Keratinocyte (primary cell): Measurements from ENCODE around the gene KDM3B. TPM values are rescaled to one million over a fixed set of nuclear protein-coding genes. Genes with fewer than 3 reads are reported as not detected.
A peak's percentile ranks its signal among the peaks of the same experiment; 100 is the strongest.

Experiments used
- DNase-seq: peaks from one replicate; pipeline ENCODE4 v3.0.0-alpha.2; 2011; ENCODE audit warnings: low read depth, missing footprints, low spot score
- FAIRE-seq: peaks from 2 replicates; lab custom pipeline; 2011; peaks lifted over from hg19 to GRCh38; lab: Jason Lieb, UNC
- H2AFZ ChIP-seq: 2 replicates; pipeline ENCODE4 v1.6.0; 2012; ENCODE audit warnings: low read length, control low read depth, inconsistent platforms; ENCODE audit not compliant: control insufficient read depth
- H3K27ac ChIP-seq: 2 replicates; pipeline ENCODE4 v1.5.1; 2011; ENCODE audit warnings: low read length; ENCODE audit not compliant: control insufficient read depth, insufficient read depth
- H3K27me3 ChIP-seq: 3 replicates; pipeline ENCODE4 v1.6.0; 2011; ENCODE audit warnings: low read length; ENCODE audit not compliant: control insufficient read depth, insufficient read depth; ENCODE audit errors: extremely low read depth
- H3K36me3 ChIP-seq, 2 experiments: 2 replicates in 1 of 2; 3 replicates in 1 of 2; pipeline ENCODE4 v1.5.1; 2011; ENCODE audit warnings: low read length in 2 of 2, mild to moderate bottlenecking in 1 of 2; ENCODE audit not compliant: control insufficient read depth in 2 of 2, insufficient read depth in 2 of 2; ENCODE audit errors: extremely low read depth in 1 of 2
- H3K4me1 ChIP-seq: 3 replicates; pipeline ENCODE4 v1.5.1; 2011; ENCODE audit warnings: low read length; ENCODE audit not compliant: control insufficient read depth, insufficient read depth; ENCODE audit errors: extremely low read depth
- H3K4me2 ChIP-seq: 3 replicates; pipeline ENCODE4 v1.6.0; 2011; ENCODE audit warnings: low read depth, low read length; ENCODE audit not compliant: control insufficient read depth, insufficient read depth; ENCODE audit errors: extremely low read depth
- H3K4me3 ChIP-seq, 3 experiments: fragments of 200-600 bp in 1 of 3; sonication (generic) in 1 of 3; 2 replicates in 2 of 3; 3 replicates in 1 of 3; pipeline ENCODE4 v1.5.1; 2011 to 2016; ENCODE audit warnings: low read length in 3 of 3, mild to moderate bottlenecking in 3 of 3, control low read depth in 2 of 3, inconsistent platforms in 1 of 3, low read depth in 1 of 3, mixed read lengths in 1 of 3, mixed run types in 1 of 3, moderate library complexity in 1 of 3; ENCODE audit not compliant: control insufficient read depth in 2 of 3, insufficient read depth in 2 of 3; ENCODE audit errors: extremely low read depth in 1 of 3
- H3K79me2 ChIP-seq: 2 replicates; pipeline ENCODE4 v1.6.0; 2012; ENCODE audit warnings: low read length; ENCODE audit not compliant: control insufficient read depth, insufficient read depth
- H3K9ac ChIP-seq: 3 replicates; pipeline ENCODE4 v1.6.0; 2011; ENCODE audit warnings: low read length; ENCODE audit not compliant: control insufficient read depth, insufficient read depth; ENCODE audit errors: extremely low read depth
- H3K9me1 ChIP-seq: 3 replicates; pipeline ENCODE4 v1.6.0; 2011; ENCODE audit warnings: low read length; ENCODE audit not compliant: control insufficient read depth, insufficient read depth; ENCODE audit errors: extremely low read depth
- H3K9me3 ChIP-seq: 2 replicates; pipeline ENCODE4 v1.5.1; 2012; ENCODE audit warnings: low read depth, low read length; ENCODE audit not compliant: control insufficient read depth
- H4K20me1 ChIP-seq: 3 replicates; pipeline ENCODE4 v1.6.0; 2011; ENCODE audit warnings: low read length; ENCODE audit not compliant: control insufficient read depth, insufficient read depth; ENCODE audit errors: extremely low read depth
- EZH2 ChIP-seq: IDR thresholded peaks from one replicate; pipeline ENCODE4 v1.6.1; 2012; ENCODE audit warnings: inconsistent platforms, mild to moderate bottlenecking, low read length, moderate library complexity
- dilution Hi-C: fragments of 300-500 bp; cut with MboI; formaldehyde crosslinking; loops from one replicate; pipeline ENCODE4 v1.7.0; 2020; ENCODE audit warnings: low sequenced_read_pairs; ENCODE audit not compliant: extremely low pct_ligation_motif_present
- polyA plus RNA-seq, 5 experiments: library from polyadenylated mRNA; depleted of rRNA in 3 of 5; stranded (reverse) in 3 of 5; stranded (forward) in 1 of 5; unstranded in 1 of 5; fragments of >200 nt; gene quantifications; 1 replicate in 1 of 5; 2 replicates in 3 of 5; 3 replicates in 1 of 5; pipeline versions ENCODE4 v1.2.1 to v1.2.3, GENCODE V29; 2011 to 2012; ENCODE audit warnings: missing spikeins in 2 of 5, low read depth in 1 of 5, low replicate concordance in 1 of 5
- TF ChIP-seq, protein P1 (sequence below), 3 experiments: IDR thresholded peaks in 1 of 3; conservative IDR thresholded peaks in 1 of 3; optimal IDR thresholded peaks in 1 of 3; 2 replicates in 2 of 3; 3 replicates in 1 of 3; pipeline versions ENCODE3 to v1.5.1; 2011; ENCODE audit warnings: low read length in 3 of 3, mild to moderate bottlenecking in 3 of 3, moderate library complexity in 2 of 3, control low read depth in 1 of 3, inconsistent platforms in 1 of 3; ENCODE audit not compliant: insufficient read depth in 2 of 3; ENCODE audit errors: extremely low read depth in 1 of 3

KDM3B gene
- polyA plus RNA-seq, 1 donor (not counting 4 experiments of a cell fraction or from before 2014, with no cell fraction given), result 28.8 TPM

DNA sequence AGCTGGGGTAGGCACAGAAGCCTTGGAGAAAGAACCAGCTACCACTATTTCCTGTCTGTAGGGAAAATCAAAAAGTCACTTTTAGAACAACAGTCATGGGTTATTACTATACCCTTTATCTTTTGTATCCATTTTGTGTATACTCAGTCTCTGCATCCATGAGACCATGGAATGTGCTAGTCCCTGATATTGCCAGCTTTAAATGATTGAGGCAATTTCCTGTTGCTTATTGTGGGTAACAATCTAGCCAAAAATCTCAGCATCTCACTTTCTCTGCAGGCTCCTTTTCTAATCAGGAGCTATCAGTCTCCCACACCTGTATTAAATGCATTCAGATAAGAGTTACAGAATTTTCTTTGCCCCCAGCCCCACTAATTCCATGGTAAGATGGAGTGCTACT is 968 bp upstream of the KDM3B start:
- Histone ChIP-seq H3K27me3 (no peaks in the 10 kb centered on the region), H3K9ac (no peak overlapping the region), H2AFZ (no peak overlapping the region), H3K27ac (no peak overlapping the region), H3K9me1 (no peaks in the 10 kb centered on the region), H3K4me2 (no peak overlapping the region), H3K9me3 (peaks cover 4% of the 10 kb centered on the region), H3K36me3 (peaks cover 14 to 22% of the 10 kb centered on the region in 2 experiments), H4K20me1 (peaks cover 7% of the 10 kb centered on the region), H3K4me3 (no peak overlapping the region), H3K4me1 (peaks cover 35% of the 10 kb centered on the region), H3K79me2 (peaks cover 36% of the 10 kb centered on the region)
- DNase-seq, result no peak
- no peak for FAIRE-seq
- TF ChIP-seq, protein P1, sequence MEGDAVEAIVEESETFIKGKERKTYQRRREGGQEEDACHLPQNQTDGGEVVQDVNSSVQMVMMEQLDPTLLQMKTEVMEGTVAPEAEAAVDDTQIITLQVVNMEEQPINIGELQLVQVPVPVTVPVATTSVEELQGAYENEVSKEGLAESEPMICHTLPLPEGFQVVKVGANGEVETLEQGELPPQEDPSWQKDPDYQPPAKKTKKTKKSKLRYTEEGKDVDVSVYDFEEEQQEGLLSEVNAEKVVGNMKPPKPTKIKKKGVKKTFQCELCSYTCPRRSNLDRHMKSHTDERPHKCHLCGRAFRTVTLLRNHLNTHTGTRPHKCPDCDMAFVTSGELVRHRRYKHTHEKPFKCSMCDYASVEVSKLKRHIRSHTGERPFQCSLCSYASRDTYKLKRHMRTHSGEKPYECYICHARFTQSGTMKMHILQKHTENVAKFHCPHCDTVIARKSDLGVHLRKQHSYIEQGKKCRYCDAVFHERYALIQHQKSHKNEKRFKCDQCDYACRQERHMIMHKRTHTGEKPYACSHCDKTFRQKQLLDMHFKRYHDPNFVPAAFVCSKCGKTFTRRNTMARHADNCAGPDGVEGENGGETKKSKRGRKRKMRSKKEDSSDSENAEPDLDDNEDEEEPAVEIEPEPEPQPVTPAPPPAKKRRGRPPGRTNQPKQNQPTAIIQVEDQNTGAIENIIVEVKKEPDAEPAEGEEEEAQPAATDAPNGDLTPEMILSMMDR (optimal IDR thresholded peaks at IDR 0.05 in 1 of 3, IDR thresholded peaks at IDR 0.05 in 1 of 3, conservative IDR thresholded peaks at IDR 0.05 in 1 of 3; ENCODE audit: extremely low read depth in 1 of 3, insufficient read depth in 2 of 3, low read length in 3 of 3), result no peak
- no peak for TF ChIP-seq EZH2
- dilution Hi-C loops, result no loop called here

DNA sequence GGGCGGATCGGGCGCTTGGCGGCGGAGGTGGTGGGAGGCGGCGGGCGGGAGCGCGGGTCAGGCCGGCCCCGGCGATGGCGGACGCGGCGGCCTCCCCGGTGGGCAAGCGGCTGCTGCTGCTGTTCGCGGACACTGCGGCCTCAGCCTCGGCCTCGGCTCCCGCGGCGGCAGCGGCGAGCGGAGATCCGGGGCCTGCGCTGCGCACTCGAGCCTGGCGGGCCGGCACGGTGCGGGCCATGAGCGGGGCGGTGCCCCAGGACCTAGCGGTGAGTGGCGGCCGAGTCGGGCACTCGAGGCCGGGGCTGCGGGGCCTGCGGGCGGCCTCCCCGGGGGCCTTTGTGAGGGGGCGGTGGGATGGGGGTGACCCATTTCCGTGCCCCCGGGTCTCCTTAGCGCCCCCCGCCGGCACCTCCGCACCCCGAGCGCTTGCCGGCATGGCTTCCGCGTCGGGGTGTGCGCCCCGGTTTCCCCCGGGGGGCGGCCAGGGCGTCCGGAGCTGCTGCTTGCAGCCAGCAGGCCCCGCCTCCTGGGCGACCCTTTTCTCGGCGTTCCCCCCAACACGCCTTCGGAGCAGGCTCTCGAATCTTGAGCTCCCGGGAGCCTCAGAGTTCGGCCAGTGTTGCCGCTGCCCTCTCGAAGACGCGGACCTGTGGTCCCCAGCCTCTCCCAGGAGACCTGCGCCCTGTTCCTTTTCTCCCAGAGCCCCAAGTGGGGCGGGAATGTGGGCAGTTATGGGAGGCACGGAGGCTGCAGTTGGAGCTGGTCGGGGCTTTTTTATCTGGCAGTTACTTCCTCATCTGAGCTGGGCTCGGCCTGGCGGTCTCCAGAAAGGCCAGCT is 456 bp downstream of the KDM3B start:
- peak overlapping the region; percentile 83 for H3K4me2 ChIP-seq
- peaks cover 4% of the 10 kb centered on the region for H3K9me3 ChIP-seq
- no peak for FAIRE-seq
- H3K36me3 ChIP-seq, result peaks cover 6 to 12% of the 10 kb centered on the region in 2 experiments
- peaks cover 7% of the 10 kb centered on the region for H4K20me1 ChIP-seq
- H3K27ac ChIP-seq, result peak overlapping the region; percentile 77
- peak overlapping the region; percentile 60 to 88 (median 86) for H3K4me3 ChIP-seq
- H3K4me1 ChIP-seq, result peaks cover 35% of the 10 kb centered on the region
- no peak for DNase-seq
- H3K79me2 ChIP-seq, result peaks cover 49% of the 10 kb centered on the region
- peak overlapping the region; percentile 91 for H3K9ac ChIP-seq
- peak overlapping the region; percentile 53 for H2AFZ ChIP-seq
- no peak for TF ChIP-seq EZH2
- TF ChIP-seq, protein P1 (optimal IDR thresholded peaks at IDR 0.05 in 1 of 3, IDR thresholded peaks at IDR 0.05 in 1 of 3, conservative IDR thresholded peaks at IDR 0.05 in 1 of 3; ENCODE audit: extremely low read depth in 1 of 3, insufficient read depth in 2 of 3, low read length in 3 of 3), result peak in 2 of 3 experiments; percentile 45 to 56
- H3K27me3 ChIP-seq, result no peaks in the 10 kb centered on the region
- no peaks in the 10 kb centered on the region for H3K9me1 ChIP-seq
- dilution Hi-C loops, result no loop called here
